H1 (cell line): ENCODE results near the gene CYREN. TPM values are rescaled to one million over a fixed set of nuclear protein-coding genes. Genes with fewer than 3 reads are reported as not detected.

ENCODE experiments used
- RFX5 ChIP-seq: IDR thresholded peaks from 2 replicates; pipeline ENCODE4 v1.6.1; 2011; ENCODE audit warnings: low read depth, low read length, improper control_type of control experiment, borderline replicate concordance
- RNF2 ChIP-seq: fragments of 200-900, 300-1000 bp; sonication (generic); IDR thresholded peaks from 2 replicates; pipeline ENCODE4 v1.7.1; 2016; ENCODE audit warnings: borderline replicate concordance, low read depth, mild to moderate bottlenecking, antibody characterized with exemption, low read length; ENCODE audit not compliant: poor library complexity, severe bottlenecking; ENCODE audit errors: missing control alignments
- polyA plus RNA-seq, 7 experiments: library from polyadenylated mRNA; depleted of rRNA in 3 of 7; stranded (reverse) in 5 of 7; unstranded in 2 of 7; fragments of >200 nt in 5 of 7; fragments of 200-250 nt in 2 of 7; gene quantifications; 1 replicate in 5 of 7; 2 replicates in 1 of 7; 4 replicates in 1 of 7; pipeline versions ENCODE4 v1.2.1 to v1.2.3, GENCODE V29; 2011 to 2013; ENCODE audit warnings: missing spikeins in 2 of 7, mixed read lengths in 2 of 7
- total RNA-seq: library from RNA; stranded (reverse); fragmentation: NEBNext Ultra II Directional; extraction: Animal tissue kit (Norgen Biotek cat#: 25700); gene quantifications from 2 replicates; pipeline ENCODE4 v1.2.1, GENCODE V29; 2021

Gene CYREN
- total and polyA plus RNA-seq, 2 of the 8 experiments (the other 6 are each of a cell fraction or from before 2014, with no cell fraction given), result 25.1 to 46.2 TPM

- TF ChIP-seq RNF2, result no peak
- no peak for TF ChIP-seq RFX5
Observed at GRCh38 chr7:135161669-135162068, 8.8 kb downstream of the CYREN start (continued).
